ENCODE measurements around the gene PRSS12. TPM values are rescaled to one million over a fixed set of nuclear protein-coding genes. Genes with fewer than 3 reads are reported as not detected.
"Not testable (repeated sequence)": the region's sequence is repeated elsewhere in the genome, so short reads cannot be mapped to it uniquely, and the experiment has no call there.

PRSS12 gene
- total and polyA plus RNA-seq, 2 donors (not counting 3 experiments of a cell fraction or from before 2014, with no cell fraction given), result 0.22 to 0.55 TPM

GRCh38 chr4:118400356-118400755 is 47.6 kb upstream of the PRSS12 start:
- Histone ChIP-seq H4K20me1 (replicated peaks; ENCODE audit: control insufficient read depth, extremely low read depth, insufficient read depth, low read length) (no peaks in the 10 kb centered on the region), H3K9me1 (replicated peaks; ENCODE audit: control insufficient read depth, extremely low read depth, insufficient read depth, low read length) (no peaks in the 10 kb centered on the region), H3K27ac (ENCODE audit: insufficient read depth, low read depth, low read length) (no peak overlapping the region), H3K4me3 (replicated peaks in 1 of 3; ENCODE audit: insufficient read depth in 1 of 3, low read depth in 1 of 3, low read length in 3 of 3) (no peak overlapping the region), H3K4me2 (ENCODE audit: insufficient read depth, low read length) (no peak overlapping the region), H3K9me3 (replicated peaks; ENCODE audit: control insufficient read depth, insufficient read depth, low read length) (no peaks in the 10 kb centered on the region), H3K36me3 (ENCODE audit: control insufficient read depth in 2 of 2, extremely low read depth in 1 of 2, insufficient read depth in 2 of 2, low read length in 2 of 2) (no peaks in the 10 kb centered on the region), H2AFZ (ENCODE audit: low read depth, low read length) (no peak overlapping the region), H3K79me2 (ENCODE audit: control insufficient read depth, insufficient read depth, low read length) (no peaks in the 10 kb centered on the region), H3K27me3 (ENCODE audit: control insufficient read depth in 2 of 2, insufficient read depth in 2 of 2, low read length in 2 of 2) (peaks cover 0 to 3% of the 10 kb centered on the region in 2 experiments), H3K9ac (replicated peaks; ENCODE audit: extremely low read depth, insufficient read depth, low read length) (no peak overlapping the region), H3K4me1 (ENCODE audit: control insufficient read depth, extremely low read depth, insufficient read depth, low read length) (no peaks in the 10 kb centered on the region)
- POLR2A ChIA-PET, result no interaction called here
- dilution Hi-C loops (cut with MboI; ENCODE audit: extremely low pct_ligation_motif_present, low sequenced_read_pairs), result no loop called here
- FAIRE-seq (no peak), DNase-seq (ENCODE audit: low read depth, low spot score) (no peak)
- intact Hi-C loops (cut with micrococcal nuclease), result no loop called here
- BruUV-seq (replicated peaks), result no TSS peak
- CTCF ChIA-PET, result interaction anchor here (0.5 kb wide), 1 partner anchor 83 kb away, joined by 3 read pairs; no protein-coding TSS in a partner anchor
- no peak for TF ChIP-seq MAX (IDR thresholded peaks at IDR 0.05; ENCODE audit: insufficient read depth, insufficient read length)
- no peak for TF ChIP-seq MYC (IDR thresholded peaks at IDR 0.05; ENCODE audit: low read depth, low read length)
- no peak for TF ChIP-seq FOS (IDR thresholded peaks at IDR 0.05; ENCODE audit: borderline replicate concordance, insufficient read depth, low read length)
- TF ChIP-seq CTCF (IDR thresholded peaks at IDR 0.05; ENCODE audit: extremely low read depth in 1 of 2, insufficient read depth in 1 of 2, low read depth in 1 of 2, low read length in 2 of 2), result no peak
- TF ChIP-seq GATA2 (IDR thresholded peaks at IDR 0.05; ENCODE audit: insufficient read depth, insufficient read length, low read depth, low read length), result no peak
- TF ChIP-seq EZH2 (IDR thresholded peaks at IDR 0.05; ENCODE audit: borderline replicate concordance, low read depth, low read length, severe bottlenecking), result no peak
- no peak for TF ChIP-seq POLR2A (IDR thresholded peaks at IDR 0.05; ENCODE audit: low read depth, low read length)
- TF ChIP-seq JUN (IDR thresholded peaks at IDR 0.05; ENCODE audit: borderline replicate concordance, insufficient read depth, insufficient read length, low read depth), result no peak
- TF ChIP-seq POLR2AphosphoS5 (IDR thresholded peaks at IDR 0.05; ENCODE audit: insufficient read depth, low read depth, low read length), result no peak

- H3K9me3 ChIP-seq (replicated peaks; ENCODE audit: control insufficient read depth, insufficient read depth, low read length); H4K20me1 ChIP-seq (replicated peaks; ENCODE audit: control insufficient read depth, extremely low read depth, insufficient read depth, low read length); DNase-seq (ENCODE audit: low read depth, low spot score); H3K4me2 ChIP-seq (ENCODE audit: insufficient read depth, low read length); H3K36me3 ChIP-seq (ENCODE audit: control insufficient read depth in 2 of 2, extremely low read depth in 1 of 2, insufficient read depth in 2 of 2, low read length in 2 of 2); H3K79me2 ChIP-seq (ENCODE audit: control insufficient read depth, insufficient read depth, low read length); dilution Hi-C loops (cut with MboI; ENCODE audit: extremely low pct_ligation_motif_present, low sequenced_read_pairs); FAIRE-seq; intact Hi-C loops (cut with micrococcal nuclease); H3K9ac ChIP-seq (replicated peaks; ENCODE audit: extremely low read depth, insufficient read depth, low read length); H3K27me3 ChIP-seq (ENCODE audit: control insufficient read depth in 2 of 2, insufficient read depth in 2 of 2, low read length in 2 of 2); H2AFZ ChIP-seq (ENCODE audit: low read depth, low read length); BruUV-seq (replicated peaks); POLR2A ChIA-PET; H3K4me1 ChIP-seq (ENCODE audit: control insufficient read depth, extremely low read depth, insufficient read depth, low read length); H3K4me3 ChIP-seq (replicated peaks in 1 of 3; ENCODE audit: insufficient read depth in 1 of 3, low read depth in 1 of 3, low read length in 3 of 3); H3K9me1 ChIP-seq (replicated peaks; ENCODE audit: control insufficient read depth, extremely low read depth, insufficient read depth, low read length); H3K27ac ChIP-seq (ENCODE audit: insufficient read depth, low read depth, low read length): not testable (repeated sequence)
- CTCF ChIA-PET, result interaction anchor here (0.5 kb wide), 1 partner anchor 83 kb away, joined by 3 read pairs; no protein-coding TSS in a partner anchor
These were observed 47.1 kb upstream of the PRSS12 start for GRCh38 chr4:118399883-118400282.

Data from endothelial cell of umbilical vein (primary cell).